Activated CD4-positive, alpha-beta T cell treated with anti-CD3 and anti-CD28 coated beads for 48 hours (primary cell): ENCODE measurements around the gene C5orf58.

ENCODE experiments used
- DNase-seq: peaks from one replicate; pipeline ENCODE4 v3.0.0-alpha.2; 2020

C5orf58 gene, protein sequence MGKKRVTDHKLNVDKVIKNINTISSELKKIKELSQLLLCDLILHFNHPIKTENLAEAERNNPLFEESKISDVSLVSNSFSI

DNA sequence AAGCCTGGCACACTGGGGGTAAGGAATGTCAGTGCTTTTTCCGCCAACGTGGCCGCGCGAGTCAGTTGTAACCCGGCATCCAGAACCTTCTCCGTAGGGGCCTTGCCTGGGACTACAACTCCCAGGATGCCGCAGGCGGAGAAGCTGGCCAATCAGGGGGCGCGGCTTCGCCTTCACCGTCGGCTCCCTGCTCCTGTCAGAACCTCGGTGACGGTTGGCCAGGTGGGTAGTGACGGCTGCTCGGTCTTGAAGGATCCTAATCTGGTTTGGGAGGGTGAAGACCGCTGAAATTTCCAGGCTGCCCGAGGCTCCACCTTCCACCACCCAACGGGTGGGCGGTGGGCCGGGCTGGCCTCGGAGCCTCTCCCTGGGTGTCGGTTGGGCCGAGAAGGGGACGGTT is at the start of gene C5orf58:
Gene C5orf58 (plus strand): TSS at position 200 of the 400 bp plus-strand sequence. CDS start 1,992 bp downstream, outside the sequence.
- no peak for DNase-seq

DNA sequence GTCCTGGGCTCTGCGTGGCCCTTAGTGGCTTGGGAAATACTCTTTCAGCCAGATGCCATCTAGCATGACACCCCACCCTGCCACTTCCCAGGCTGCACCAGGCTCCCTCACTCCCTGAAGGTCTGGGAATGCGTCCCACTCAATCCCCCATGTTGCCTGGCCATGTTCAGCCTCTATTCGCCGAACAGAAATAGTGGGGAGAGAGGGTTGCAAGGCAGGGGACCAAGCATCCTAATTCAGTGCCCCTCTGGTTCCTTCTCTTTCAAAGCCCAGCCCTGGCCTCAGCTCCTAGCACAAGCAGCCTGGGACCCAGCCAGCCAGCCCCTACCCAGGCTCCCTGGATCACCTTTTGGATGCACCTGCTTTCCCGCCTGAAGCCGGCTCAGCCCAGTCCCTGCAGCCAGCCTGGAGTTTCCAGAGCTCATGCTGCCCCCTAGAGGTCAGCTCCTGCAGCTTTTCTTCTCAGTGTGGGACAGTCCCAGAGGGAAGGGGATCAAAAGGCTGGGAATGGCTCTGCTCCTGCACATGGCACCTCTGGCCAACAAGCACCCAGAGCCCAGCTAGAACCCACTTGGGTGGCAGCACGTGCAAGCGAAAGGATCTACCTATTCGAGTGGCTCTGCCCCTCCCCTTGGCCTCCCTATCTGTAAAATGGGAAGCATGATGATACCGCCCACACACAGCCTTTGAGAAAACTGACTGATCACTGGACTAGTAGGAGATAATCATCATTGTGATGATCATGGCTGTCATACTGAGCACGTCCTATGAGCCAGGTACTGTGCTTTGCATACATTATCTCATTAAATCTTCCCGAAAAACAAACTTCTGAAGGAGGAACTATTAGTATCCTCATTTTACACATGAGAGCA is 48.7 kb upstream of the C5orf58 start:
- DNase-seq = peak; percentile 69

DNA sequence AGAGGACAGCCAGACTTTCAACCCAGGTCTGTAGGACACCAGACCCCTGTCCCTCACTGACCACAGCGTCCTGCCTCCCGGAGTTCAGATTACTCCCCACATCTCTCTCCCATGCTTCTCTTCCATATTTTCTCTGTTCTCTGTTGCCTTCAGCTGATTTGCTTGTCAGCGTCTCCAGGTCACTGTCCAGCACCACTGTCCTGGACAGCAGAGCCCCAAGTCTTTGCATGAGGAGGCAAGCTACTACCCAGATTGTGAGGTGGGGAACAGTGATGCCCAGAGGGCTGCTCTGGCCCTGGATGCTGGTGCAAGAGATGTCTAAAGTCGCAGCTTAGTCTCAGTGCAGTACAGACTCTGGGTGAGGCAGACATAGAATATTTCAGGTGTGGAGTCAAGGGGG is 48.0 kb upstream of the C5orf58 start:
- no peak for DNase-seq

DNA sequence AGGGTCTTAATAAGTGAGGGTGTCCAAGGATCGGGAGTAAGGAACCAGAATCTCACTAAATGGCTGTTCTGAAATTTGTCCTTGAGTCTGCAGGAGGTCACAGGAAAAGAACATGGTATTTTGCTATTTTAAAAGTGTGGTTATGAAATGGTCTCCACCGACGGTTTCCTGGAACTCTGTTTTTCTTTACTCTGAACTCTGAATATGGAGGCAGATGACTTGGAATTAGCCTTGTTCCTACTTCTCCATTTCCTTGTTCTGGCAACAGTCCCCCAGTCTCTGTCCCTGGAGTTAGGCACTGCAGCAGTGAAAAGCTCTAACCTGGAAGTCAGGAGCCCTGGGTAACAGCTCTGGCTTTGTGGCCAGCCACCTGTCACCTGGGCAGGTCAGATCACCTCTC is 46.6 kb upstream of the C5orf58 start:
- DNase-seq = no peak

DNA sequence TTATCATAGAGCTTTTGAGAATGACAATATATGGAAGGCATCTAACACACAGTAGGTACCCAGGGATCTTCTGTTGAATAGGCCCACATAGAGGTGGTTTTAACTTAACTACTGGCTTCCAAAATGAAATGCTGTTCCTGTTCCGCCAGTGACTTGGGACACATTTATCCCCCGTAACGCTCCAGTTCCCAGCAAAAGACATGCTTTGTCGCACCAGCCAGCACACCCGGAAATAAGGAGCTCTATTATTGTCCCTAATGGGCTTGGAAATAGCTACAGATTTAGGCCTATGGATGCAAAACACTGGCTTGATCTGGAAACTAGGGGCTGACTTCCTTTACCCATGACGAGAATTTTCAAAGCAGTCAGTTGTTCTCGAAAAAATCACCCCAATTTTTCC is 45.9 kb upstream of the C5orf58 start:
- DNase-seq = no peak

DNA sequence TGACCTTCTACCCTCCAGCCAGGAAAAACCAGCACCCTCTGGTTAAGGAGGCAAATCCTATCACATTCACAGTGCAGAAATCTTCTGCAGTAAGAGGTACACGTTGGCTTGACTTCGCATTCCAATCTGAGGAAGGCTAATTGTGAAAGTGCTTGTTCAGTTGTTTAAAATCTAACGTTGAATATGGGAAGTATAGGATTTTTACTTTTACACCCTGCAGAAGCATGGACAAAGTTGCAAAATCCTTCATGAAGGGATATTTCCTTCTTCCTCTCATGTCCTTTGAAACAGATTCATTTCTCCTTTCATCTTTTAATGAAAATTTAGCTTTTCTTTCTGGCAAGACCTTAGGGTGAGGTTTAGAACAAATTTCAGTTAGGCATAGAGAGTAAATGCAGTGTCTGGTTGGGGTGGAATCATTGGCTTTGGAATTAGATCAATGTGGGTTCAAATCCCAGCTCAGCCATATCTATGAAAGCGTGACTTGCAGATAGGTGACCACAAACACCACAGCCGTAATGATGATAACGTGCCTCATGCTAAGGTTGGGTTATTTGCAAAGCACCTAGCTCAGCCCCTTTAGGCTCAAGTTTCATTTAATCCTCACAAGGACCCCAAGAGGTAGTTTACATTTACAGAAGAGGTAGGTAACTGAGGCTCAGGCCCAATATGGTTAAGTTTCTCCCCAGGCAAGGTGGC is 42.2 kb upstream of the C5orf58 start:
- no peak for DNase-seq

DNA sequence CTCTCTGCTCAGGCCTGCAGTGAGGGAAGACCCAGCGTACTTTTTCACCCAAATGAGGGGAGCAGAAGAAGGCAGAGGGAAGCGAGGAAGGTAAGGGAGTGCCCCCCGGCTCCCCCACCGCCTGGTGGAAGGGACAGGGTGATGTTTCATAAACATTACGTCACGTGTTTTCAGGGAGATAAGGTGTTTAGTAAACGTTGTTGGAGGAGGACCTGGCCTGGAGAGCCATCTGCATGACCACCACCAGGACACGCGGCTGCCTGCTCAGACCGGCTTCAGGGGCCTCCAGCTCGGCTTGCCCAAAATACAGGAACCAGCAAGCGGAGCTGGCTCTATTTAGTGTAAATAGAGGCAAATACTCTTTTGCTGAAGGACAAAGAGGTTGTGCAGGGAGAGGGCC is 40.0 kb upstream of the C5orf58 start:
- no peak for DNase-seq

DNA sequence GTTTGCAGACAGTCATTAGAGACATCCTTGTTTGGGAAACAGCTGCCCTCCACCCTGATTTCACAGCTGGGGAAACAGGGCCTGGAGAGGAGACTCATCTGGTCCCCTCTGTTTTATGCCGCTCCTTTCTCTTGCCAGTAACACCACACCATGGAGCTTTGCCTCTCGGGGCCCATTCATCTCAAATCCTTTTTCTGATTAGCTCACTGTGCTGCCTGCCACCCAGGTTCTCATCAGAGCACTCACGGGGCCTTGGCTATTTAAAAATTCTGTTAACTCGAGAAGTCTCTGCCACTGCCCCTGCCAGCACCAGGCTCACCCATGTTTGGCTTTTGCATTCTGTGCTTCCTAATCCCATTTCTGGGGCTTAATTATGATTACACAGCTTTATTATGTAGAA is 36.8 kb upstream of the C5orf58 start:
- DNase-seq = no peak

DNA sequence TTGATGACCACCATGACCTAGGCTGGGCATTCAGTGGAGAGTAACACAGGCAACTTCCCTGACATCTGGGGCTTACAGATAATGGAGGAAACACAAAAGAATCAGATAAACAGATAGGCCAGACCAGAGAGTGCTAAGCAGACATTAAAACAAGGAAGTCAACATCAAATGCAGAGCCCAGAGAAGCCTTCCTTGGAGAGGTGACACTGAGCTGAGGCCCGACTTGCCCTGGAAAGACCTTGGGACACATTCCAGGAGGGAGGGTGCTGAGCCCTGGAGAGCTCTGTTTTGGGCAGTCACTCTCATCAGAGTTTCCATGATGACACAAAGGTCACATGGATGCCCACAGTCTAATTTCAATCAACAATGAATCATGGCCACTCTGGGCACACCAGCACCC is 31.9 kb upstream of the C5orf58 start:
- no peak for DNase-seq

DNA sequence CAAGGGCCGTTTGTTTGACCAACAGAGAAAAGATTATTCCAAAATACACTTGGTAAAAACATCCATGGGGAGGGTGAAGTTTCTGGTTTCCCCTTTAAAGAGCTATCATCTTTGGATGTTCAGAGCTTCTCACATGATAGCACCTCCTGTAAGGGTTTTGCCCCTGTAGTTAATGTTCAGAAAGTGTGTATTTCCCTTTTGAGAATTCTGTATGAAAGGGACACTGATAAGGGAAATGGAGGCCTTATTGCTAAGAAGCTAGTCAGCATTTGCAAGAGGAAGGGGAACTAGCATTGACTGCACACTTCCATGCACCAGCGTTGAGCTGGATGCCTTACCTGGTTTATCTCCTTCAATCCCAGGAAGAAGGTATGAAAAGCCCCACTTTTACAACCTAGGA is 31.5 kb upstream of the C5orf58 start:
- DNase-seq = no peak

DNA sequence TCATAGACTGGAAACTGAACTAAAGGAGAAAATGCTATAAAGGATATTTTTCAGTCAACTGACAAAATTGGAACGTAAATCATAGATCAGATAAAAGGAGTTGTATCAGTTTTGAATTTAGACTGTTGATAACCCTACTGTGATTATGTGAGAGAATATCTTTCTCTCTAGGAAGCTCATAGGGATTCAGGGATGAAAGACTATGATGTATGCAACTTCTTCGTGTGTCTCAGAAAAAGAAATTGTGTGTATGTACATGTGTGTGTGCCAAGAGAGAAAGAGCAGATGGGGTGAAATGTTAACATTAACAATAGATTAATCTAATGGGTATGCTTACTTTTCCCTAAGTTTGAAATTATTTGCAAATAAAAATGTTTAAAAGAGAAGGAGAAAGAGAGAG is 30.7 kb upstream of the C5orf58 start:
- no peak for DNase-seq

DNA sequence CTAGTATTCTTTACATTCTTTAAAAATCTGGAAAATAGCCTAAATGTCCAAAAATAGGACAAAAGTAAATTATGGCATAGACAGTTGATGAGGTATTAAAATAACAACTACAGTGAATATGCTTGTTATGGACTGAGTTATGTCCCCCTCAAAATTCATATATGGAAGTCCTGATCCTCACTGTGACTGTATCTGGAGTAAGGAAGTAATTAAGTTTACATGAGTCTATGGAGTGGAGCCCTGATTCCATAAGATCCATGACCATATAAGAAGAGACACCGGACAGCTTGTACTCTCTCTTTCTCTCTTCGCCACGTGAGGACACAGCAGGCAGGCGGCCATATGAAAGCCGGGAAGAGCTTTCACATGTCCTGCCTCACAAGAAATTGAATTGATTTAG is 28.6 kb upstream of the C5orf58 start:
- DNase-seq = no peak

DNA sequence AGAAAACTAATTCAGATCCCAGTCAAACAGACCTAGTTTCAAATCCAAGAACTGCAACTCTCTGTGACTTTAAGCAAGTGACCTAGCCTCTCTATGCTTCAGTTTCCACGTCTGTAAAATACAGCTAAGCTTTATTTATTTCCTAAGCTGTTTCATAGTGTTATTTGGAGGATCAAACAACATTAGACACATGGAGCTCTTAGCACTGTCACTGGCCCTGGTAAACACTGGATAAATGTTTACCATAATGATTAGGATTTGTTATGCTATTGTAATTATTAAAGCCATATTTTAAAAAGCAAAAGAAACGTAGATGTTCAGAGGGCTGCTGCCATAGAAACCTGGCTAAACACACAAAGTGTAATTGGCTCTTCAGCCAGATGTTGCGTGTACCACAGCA is 26.6 kb upstream of the C5orf58 start:
- no peak for DNase-seq

DNA sequence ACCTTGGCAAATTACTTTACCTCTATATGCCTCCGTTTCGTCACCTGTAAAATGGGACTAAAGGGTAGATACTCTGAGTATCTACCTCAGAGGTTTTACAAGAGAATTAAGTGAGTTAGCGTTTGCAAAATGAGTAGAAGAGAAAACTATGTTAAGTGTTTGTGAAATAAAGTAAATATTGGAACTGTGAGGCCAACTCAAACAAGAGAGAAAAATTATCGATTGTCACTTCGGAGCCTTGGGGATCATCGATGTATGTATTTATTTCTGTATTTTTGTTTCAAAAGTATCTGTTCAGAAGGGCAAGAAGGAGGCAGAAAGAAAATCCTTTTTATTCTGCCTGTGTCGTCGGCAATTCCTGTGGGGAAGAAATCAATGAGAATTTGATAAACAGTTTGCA is 25.8 kb upstream of the C5orf58 start:
- DNase-seq = no peak

DNA sequence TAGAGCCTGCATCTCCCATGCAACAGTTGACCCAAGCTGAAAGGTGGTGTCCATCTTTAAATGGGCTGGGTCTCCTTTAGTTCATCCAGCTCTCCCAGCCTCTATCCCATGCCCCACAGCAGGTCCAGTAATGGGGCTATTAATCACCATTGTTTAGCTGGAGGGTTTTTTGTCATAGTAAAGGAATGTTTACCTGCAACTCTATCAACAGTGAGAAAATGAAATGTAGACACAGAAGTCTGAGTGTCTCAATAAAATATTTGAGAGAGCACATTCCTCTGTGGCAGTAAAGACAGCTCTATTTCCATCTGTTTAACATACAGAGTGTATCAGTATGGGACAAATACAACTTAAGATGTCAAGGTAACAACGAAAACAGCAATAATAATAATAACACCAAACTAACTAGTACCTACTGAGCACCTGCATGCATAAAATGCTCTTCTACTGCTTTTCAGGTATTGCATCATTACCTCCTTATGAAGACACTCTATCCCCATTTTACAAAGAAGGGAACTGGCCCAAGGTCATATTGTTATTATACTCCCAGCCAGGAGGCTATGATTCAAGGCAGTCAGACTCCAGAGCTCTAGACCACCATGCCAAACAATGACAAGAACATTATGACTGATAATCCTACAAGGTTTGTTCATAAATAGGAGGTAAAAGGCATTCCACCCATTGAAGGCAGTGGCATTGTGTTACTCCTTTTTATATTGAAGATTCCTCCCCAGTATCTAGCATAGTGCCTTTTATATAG is 21.0 kb upstream of the C5orf58 start:
- no peak for DNase-seq

DNA sequence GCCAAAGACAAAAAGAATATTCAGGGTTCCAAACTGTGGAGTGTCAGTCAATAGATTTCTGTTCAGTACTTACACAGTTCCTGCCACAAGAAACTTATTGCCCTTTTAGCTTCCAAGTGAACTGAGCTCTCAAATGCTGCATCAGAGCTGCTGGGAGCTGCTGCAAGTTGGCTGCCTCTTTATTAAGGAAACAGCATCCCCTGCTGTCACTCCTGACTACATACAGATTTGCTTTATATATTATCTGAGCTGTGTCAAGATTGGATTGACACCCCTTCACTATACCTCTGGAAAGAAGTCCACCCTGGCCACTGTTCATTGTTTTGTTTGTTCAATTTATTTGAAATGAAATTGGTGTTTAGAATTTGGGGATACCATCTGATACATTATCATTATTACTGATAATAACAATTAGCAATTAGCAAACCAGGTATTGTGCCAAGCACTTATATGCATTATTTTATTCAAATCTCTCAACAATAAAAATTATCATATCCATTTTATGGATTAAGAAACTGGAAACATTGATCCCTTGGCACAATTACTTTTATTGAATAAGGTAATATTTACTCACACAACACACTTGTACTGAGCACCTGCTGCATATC is 16.4 kb upstream of the C5orf58 start:
- no peak for DNase-seq

DNA sequence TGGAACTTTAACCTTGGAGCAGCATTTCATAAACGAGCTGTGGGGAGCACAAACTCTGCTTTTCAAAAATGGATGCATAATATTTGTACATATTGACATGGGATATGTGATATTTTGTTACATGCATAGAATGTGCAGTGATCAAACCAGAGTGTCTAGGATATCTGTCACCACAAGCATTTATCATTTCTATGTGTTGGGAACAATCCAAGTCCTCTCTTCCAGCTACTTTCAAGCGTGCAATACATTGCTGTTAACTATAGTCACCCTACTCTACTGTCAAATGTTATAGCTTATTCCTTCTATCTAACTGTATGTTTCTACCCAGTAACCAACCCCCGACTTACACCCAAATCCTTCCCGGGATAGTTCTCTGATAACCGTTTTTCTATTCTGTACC is 15.0 kb upstream of the C5orf58 start:
- DNase-seq = no peak

DNA sequence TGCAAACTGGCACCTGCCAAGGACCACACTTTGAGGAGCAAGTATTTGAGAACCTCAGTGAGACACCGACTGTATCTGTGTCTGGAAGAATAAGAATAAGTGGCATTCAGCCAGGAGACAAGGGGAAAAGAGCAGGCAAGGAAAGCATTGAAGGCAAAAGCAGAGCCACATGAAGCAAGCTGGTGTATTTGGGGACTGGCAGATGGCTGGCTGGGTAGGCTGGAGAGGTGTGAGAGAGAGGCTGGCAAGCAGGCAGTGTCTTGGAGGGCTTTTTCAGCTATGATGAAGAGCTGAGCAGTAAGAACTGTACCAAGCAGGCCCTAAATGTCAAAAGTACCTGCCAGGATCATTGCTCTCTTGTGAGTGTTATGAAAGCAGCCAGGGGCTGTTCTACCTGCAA is 14.1 kb upstream of the C5orf58 start:
- DNase-seq = no peak

DNA sequence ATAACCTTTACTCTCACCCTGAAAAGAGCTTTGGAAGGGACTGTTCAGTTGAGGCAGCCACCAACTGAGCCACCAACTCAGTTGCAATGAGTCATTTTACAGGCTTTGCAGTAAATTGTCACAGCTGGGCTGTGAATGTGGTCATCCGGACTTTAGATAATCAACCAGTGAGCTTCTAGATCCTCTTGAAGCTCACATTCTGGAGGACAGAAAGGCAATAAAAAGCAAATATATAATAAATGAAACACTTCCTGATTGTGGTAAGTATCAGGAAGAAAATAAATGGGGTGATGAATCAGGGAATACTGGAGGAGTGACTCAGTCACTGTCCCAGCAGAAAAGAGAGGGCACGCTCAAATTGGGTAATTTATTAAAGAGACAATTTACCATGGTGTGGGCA is 13.2 kb upstream of the C5orf58 start:
- DNase-seq = no peak

DNA sequence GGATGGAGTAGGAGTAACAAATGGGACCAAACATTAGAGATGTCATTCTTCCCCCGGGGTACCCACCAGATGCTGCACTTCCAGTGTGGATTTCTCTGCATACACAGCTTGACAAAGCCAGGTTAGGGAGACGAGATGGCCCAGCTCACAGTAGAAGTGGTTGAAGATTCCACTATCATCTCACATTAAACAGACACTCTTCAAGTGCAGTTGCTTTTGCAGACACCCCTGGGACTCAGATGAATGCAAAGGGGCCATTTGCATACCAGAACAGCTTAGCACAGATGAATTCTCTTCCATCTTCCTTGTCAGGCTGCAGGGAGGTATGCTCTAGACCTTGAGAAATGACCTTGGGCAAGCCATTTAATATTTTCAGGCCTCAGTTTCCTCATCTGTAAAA is 12.6 kb upstream of the C5orf58 start:
- DNase-seq = no peak

DNA sequence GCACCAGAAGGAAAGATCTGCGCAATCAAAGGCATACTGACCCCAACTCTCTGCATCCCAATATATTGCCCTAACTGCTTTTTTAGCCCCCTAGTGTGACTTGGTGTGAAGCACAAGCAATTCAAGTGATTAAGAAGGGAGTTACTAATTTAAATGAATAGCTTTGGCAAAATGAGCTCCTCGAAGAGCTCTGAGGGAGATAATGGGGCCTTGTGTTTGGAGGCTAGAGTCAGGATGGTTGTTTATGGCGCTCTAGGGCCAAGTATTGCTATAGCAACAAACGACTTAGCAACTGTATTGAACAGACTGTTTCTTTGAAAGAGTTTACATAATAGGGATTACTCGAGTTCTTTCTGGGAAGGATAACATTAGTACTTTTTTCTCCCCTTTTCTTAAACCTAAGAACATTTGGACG is 11.5 kb upstream of the C5orf58 start:
- no peak for DNase-seq

DNA sequence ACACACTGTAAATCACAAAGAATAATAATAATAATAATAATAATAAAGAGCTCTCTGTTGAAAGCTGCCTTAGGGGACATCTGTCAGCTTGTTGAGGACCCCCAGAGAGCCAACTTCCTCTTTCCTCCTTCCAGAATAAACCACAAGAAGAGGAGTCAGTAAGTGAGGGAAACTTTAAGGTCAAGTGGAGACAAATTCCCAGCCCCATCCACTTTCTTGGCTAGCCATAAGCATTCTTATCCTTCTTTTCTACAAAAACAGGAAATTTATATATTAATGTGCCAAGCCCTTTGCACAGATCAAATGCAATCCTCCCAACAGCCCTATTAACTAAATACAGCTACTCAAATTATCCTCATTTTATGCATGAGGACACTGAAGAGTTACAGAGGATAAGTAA is 9.4 kb upstream of the C5orf58 start:
- DNase-seq = no peak

DNA sequence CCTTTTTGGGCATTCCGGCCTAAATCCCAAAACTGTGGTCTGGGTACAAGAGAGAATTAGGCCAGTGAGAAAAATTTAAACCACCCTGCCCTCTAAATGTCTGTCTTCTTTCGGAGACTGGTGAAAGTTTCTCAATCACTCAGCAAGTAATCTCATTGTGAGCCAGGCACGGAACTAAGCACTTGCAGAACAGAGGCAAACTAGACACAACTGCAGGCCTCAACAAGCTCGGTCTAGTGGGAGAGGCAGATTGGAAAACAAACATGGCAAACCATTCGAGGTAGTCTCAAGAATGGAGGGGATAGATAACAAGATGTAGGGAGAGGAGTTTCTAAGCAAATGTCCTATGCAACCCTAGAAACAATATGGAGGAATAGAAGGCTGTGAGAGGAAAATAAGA is 8.9 kb upstream of the C5orf58 start:
- DNase-seq = no peak
